ENCODE data around the gene PRKAR1B.

The PRKAR1B gene

DNA sequence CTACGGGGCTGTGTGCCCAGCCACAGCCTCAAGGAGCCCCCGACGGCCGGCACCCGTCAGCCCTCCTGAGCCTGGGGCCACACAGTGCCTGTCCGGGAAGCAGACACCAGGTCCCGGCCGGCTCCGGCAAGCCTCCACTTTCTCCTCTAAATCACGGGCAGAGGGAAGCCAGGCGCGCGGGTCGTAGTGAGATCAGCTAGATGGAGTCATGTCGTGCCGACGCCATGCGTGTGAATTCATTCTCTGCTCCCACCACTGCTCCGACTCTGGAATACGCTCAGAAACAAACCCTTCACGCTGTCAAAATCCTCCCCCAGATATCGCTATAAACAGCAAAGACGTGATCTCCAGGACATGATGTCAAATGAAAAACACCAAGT, 94.3 kb downstream of the PRKAR1B start:
- no peaks in the 10 kb centered on the region for H3K4me1 ChIP-seq (ENCODE audit: insufficient read depth, poor library complexity, severe bottlenecking)
- H3K9me3 ChIP-seq (ENCODE audit: severe bottlenecking), result no peaks in the 10 kb centered on the region
- H3K36me3 ChIP-seq (ENCODE audit: low read depth), result no peaks in the 10 kb centered on the region; the same call in 1 of the 2 replicates
- no peaks in the 10 kb centered on the region for H3K27me3 ChIP-seq (ENCODE audit: insufficient read depth, poor library complexity, severe bottlenecking)
- H3K27ac ChIP-seq (ENCODE audit: poor library complexity, severe bottlenecking), result no peak overlapping the region
- DNase-seq (ENCODE audit: low spot score), result no peak
- no peak overlapping the region for H3K4me3 ChIP-seq (ENCODE audit: severe bottlenecking)
- TF ChIP-seq, protein P1, sequence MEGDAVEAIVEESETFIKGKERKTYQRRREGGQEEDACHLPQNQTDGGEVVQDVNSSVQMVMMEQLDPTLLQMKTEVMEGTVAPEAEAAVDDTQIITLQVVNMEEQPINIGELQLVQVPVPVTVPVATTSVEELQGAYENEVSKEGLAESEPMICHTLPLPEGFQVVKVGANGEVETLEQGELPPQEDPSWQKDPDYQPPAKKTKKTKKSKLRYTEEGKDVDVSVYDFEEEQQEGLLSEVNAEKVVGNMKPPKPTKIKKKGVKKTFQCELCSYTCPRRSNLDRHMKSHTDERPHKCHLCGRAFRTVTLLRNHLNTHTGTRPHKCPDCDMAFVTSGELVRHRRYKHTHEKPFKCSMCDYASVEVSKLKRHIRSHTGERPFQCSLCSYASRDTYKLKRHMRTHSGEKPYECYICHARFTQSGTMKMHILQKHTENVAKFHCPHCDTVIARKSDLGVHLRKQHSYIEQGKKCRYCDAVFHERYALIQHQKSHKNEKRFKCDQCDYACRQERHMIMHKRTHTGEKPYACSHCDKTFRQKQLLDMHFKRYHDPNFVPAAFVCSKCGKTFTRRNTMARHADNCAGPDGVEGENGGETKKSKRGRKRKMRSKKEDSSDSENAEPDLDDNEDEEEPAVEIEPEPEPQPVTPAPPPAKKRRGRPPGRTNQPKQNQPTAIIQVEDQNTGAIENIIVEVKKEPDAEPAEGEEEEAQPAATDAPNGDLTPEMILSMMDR (IDR thresholded peaks at IDR 0.05; ENCODE audit: poor library complexity, severe bottlenecking), result no peak
- no peak for ATAC-seq (ENCODE audit: low read depth)

DNA sequence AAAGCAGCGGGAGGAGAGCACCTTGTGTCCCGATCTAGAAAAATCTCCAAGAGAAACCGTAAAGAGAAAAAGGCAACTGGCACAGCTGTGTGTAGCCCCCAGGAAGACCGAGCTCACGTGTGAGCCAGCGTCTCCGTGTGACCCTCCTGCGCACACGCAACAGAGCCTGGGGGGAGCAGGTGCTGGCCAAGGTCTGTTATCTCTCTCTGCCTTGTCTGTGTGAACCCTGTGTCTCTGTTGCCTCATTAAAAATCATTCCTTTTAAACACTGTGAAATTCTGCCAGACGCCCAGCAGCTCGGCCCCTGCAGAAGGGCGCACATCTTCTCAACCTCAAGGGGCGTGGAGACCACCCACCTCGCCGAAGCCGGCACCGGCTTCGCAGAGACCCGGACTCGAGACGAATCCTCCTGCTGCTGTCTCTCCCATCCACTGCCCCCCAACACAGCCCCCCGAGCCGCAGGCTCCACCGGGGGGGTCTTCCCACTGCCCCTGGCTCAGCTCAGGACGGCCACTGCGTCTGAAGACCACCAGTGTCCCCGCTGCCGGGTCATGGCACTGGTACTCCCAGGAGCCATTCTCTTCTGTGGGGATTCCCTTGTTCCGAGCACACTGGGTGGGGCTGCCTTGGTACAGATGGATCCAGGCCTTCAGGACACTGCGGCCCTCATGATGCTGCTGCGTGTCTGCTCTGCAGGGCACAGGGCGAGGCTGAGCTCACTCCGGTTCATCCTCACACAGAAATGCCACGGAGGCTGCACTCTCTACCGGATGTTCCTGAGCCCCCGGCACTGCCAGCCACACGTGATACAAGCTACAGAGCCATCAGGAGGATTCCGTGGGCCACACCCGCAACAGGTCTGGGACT, 94.9 kb downstream of the PRKAR1B start:
- ATAC-seq (ENCODE audit: low read depth) (no peak), DNase-seq (ENCODE audit: low spot score) (no peak)
- TF ChIP-seq, protein P1 (IDR thresholded peaks at IDR 0.05; ENCODE audit: poor library complexity, severe bottlenecking), result no peak
- Histone ChIP-seq H3K36me3 (ENCODE audit: low read depth) (no peaks in the 10 kb centered on the region; the same call in 1 of the 2 replicates), H3K27me3 (ENCODE audit: insufficient read depth, poor library complexity, severe bottlenecking) (no peaks in the 10 kb centered on the region), H3K27ac (ENCODE audit: poor library complexity, severe bottlenecking) (no peak overlapping the region), H3K4me1 (ENCODE audit: insufficient read depth, poor library complexity, severe bottlenecking) (no peaks in the 10 kb centered on the region), H3K4me3 (ENCODE audit: severe bottlenecking) (no peak overlapping the region), H3K9me3 (ENCODE audit: severe bottlenecking) (no peaks in the 10 kb centered on the region)

DNA sequence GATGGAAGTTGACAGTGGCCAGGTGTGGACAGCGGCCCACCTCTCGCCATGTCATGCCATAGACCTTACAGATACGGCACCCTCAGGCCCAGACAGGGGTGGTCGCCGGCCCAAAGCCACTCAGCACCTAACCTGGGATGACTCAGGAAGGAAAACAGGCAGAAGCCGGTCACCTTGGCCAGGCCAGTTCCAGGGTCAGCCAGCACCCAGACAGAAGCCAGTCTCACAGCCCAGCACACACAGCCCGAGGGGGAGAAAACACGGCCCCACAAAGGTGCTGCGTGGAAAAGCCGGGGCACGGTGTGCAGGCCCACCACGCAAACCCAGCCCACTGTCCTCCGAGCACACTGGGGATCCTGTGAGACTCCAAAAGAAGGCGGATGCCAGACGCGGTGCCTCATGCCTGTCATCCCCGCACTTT, 95.8 kb downstream of the PRKAR1B start:
- Histone ChIP-seq H3K4me1 (ENCODE audit: insufficient read depth, poor library complexity, severe bottlenecking) (no peaks in the 10 kb centered on the region), H3K27ac (ENCODE audit: poor library complexity, severe bottlenecking) (no peak overlapping the region), H3K4me3 (ENCODE audit: severe bottlenecking) (no peak overlapping the region), H3K36me3 (ENCODE audit: low read depth) (no peaks in the 10 kb centered on the region; the same call in 1 of the 2 replicates), H3K27me3 (ENCODE audit: insufficient read depth, poor library complexity, severe bottlenecking) (no peaks in the 10 kb centered on the region), H3K9me3 (ENCODE audit: severe bottlenecking) (no peaks in the 10 kb centered on the region)
- peak; percentile 38 for DNase-seq (ENCODE audit: low spot score)
- ATAC-seq (ENCODE audit: low read depth), result no peak
- TF ChIP-seq, protein P1 (IDR thresholded peaks at IDR 0.05; ENCODE audit: poor library complexity, severe bottlenecking), result no peak

DNA sequence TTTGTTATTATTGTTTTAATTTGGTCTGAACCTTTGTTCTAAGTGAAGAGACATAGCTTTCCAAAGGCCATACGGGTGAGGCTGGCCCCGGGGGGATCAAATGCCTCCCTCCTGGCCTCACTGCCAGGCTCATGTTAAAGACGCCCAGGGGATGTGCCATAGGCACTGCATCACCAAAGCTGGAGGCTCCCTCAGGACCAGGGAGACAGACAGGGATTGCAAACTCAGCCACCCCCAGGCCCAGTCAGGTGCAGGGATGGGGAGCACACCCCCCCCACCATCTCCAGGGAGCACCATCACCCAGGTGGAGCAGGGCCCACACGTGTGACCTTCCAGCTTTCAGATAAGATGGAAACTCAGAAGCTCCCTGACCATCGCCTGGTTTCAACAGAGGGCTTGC, 96.5 kb downstream of the PRKAR1B start:
- TF ChIP-seq, protein P1 (IDR thresholded peaks at IDR 0.05; ENCODE audit: poor library complexity, severe bottlenecking), result no peak
- Histone ChIP-seq H3K27ac (ENCODE audit: poor library complexity, severe bottlenecking) (no peak overlapping the region), H3K4me1 (ENCODE audit: insufficient read depth, poor library complexity, severe bottlenecking) (no peaks in the 10 kb centered on the region), H3K4me3 (ENCODE audit: severe bottlenecking) (no peak overlapping the region), H3K9me3 (ENCODE audit: severe bottlenecking) (no peaks in the 10 kb centered on the region), H3K36me3 (ENCODE audit: low read depth) (no peaks in the 10 kb centered on the region; the same call in 1 of the 2 replicates), H3K27me3 (ENCODE audit: insufficient read depth, poor library complexity, severe bottlenecking) (no peaks in the 10 kb centered on the region)
- ATAC-seq (ENCODE audit: low read depth) (no peak), DNase-seq (ENCODE audit: low spot score) (no peak)

DNA sequence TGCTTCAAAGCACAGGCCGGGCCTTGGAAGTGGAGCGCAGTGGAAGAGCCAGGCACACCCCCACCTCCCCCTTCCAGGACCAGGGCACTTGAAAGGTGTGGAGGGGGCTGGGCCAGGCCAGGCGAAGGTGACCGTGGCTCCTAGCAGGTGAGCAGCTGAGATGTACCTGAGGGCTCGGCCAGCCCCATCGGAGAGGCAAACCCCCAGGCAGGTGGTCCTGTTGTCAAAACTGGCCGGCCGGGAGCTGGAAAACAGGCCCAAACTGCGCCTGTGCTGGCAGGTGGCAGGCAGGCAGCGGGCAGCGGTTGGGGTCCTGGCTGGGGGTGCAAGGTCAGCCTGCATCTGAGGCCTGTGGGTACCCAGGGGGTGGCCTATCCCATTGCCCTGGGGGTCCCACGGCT, 97.0 kb downstream of the PRKAR1B start:
- H3K4me3 ChIP-seq (ENCODE audit: severe bottlenecking), result no peak overlapping the region
- H3K4me1 ChIP-seq (ENCODE audit: insufficient read depth, poor library complexity, severe bottlenecking), result no peaks in the 10 kb centered on the region
- ATAC-seq (ENCODE audit: low read depth) (no peak), DNase-seq (ENCODE audit: low spot score) (no peak)
- no peaks in the 10 kb centered on the region for H3K27me3 ChIP-seq (ENCODE audit: insufficient read depth, poor library complexity, severe bottlenecking)
- TF ChIP-seq, protein P1 (IDR thresholded peaks at IDR 0.05; ENCODE audit: poor library complexity, severe bottlenecking), result no peak
- no peak overlapping the region for H3K27ac ChIP-seq (ENCODE audit: poor library complexity, severe bottlenecking)
- peaks cover 3% of the 10 kb centered on the region for H3K9me3 ChIP-seq (ENCODE audit: severe bottlenecking)
- H3K36me3 ChIP-seq (ENCODE audit: low read depth), result no peaks in the 10 kb centered on the region; the same call in 1 of the 2 replicates

Measured in RWPE2 (cell line).